Measurements from ENCODE around the gene MUC6.

Gene MUC6

GRCh38 chr11:1057806-1058205 lies 21.3 kb upstream of the MUC6 start:
- Histone ChIP-seq H2AFZ (ENCODE audit: low read depth, low read length) (no peak overlapping the region), H3K4ac (ENCODE audit: low read depth in 1 of 2, low read length in 2 of 2) (no peak overlapping the region), H2BK5ac (ENCODE audit: low read depth, low read length, poor library complexity, severe bottlenecking) (no peak overlapping the region), H3K23ac (ENCODE audit: low read length in 2 of 2) (no peak overlapping the region), H3K79me1 (replicated peaks; ENCODE audit: low read length, poor library complexity, severe bottlenecking) (no peaks in the 10 kb centered on the region), H3K36me3 (ENCODE audit: control insufficient read depth in 1 of 2, insufficient read depth in 2 of 2, low read depth in 1 of 2, low read length in 2 of 2) (peaks cover 0 to 2% of the 10 kb centered on the region in 2 experiments), H3K14ac (ENCODE audit: low read length in 2 of 2) (no peak overlapping the region), H3K4me3 (ENCODE audit: insufficient read depth in 1 of 2, low read depth in 1 of 2, low read length in 2 of 2) (no peak overlapping the region), H4K91ac (ENCODE audit: low read length) (no peak overlapping the region), H4K8ac (ENCODE audit: low read length) (no peak overlapping the region), H2BK120ac (ENCODE audit: low read depth, low read length) (no peak overlapping the region), H3K9ac (ENCODE audit: low read length) (no peak overlapping the region), H3K18ac (ENCODE audit: low read depth in 1 of 2, low read length in 2 of 2) (no peak overlapping the region), H2BK12ac (ENCODE audit: low read length in 2 of 2) (no peak overlapping the region), H3K27ac (ENCODE audit: low read length, poor library complexity, severe bottlenecking) (no peak overlapping the region), H3K4me2 (ENCODE audit: low read length, poor library complexity, severe bottlenecking) (no peak overlapping the region), H3K4me1 (ENCODE audit: control insufficient read depth, insufficient read depth, low read depth, low read length) (peaks cover 20% of the 10 kb centered on the region), H3K9me3 (ENCODE audit: control insufficient read depth, low read length) (peaks cover 10% of the 10 kb centered on the region), H3K27me3 (ENCODE audit: control insufficient read depth in 1 of 2, insufficient read depth in 1 of 2, low read length in 2 of 2) (peaks cover 26 to 47% of the 10 kb centered on the region in 2 experiments), H2AK5ac (ENCODE audit: low read length, severe bottlenecking) (no peak overlapping the region), H2BK15ac (ENCODE audit: low read depth, poor library complexity, severe bottlenecking) (no peak overlapping the region)
- no peak for DNase-seq
- WGBS = 92% methylated on average over 13 of the region's 16 CpGs

- no peak overlapping the region for H3K4me3 ChIP-seq (ENCODE audit: insufficient read depth in 1 of 2, low read depth in 1 of 2, low read length in 2 of 2)
- no peak overlapping the region for H3K4me2 ChIP-seq (ENCODE audit: low read length, poor library complexity, severe bottlenecking)
- no peak overlapping the region for H2BK15ac ChIP-seq (ENCODE audit: low read depth, poor library complexity, severe bottlenecking)
- H3K4me1 ChIP-seq (ENCODE audit: control insufficient read depth, insufficient read depth, low read depth, low read length) = peaks cover 23% of the 10 kb centered on the region
- H3K14ac ChIP-seq (ENCODE audit: low read length in 2 of 2) = no peak overlapping the region
- H3K79me1 ChIP-seq (replicated peaks; ENCODE audit: low read length, poor library complexity, severe bottlenecking) = no peaks in the 10 kb centered on the region
- H3K18ac ChIP-seq (ENCODE audit: low read depth in 1 of 2, low read length in 2 of 2) = no peak overlapping the region
- H2BK12ac ChIP-seq (ENCODE audit: low read length in 2 of 2) = no peak overlapping the region
- no peak overlapping the region for H2AFZ ChIP-seq (ENCODE audit: low read depth, low read length)
- H3K27me3 ChIP-seq (ENCODE audit: control insufficient read depth in 1 of 2, insufficient read depth in 1 of 2, low read length in 2 of 2) = peaks cover 16 to 63% of the 10 kb centered on the region in 2 experiments
- no peak for DNase-seq
- H2BK5ac ChIP-seq (ENCODE audit: low read depth, low read length, poor library complexity, severe bottlenecking) = no peak overlapping the region
- no peak overlapping the region for H3K9ac ChIP-seq (ENCODE audit: low read length)
- no peaks in the 10 kb centered on the region for H3K9me3 ChIP-seq (ENCODE audit: control insufficient read depth, low read length)
- no peak overlapping the region for H4K8ac ChIP-seq (ENCODE audit: low read length)
- H3K27ac ChIP-seq (ENCODE audit: low read length, poor library complexity, severe bottlenecking) = no peak overlapping the region
- no peak overlapping the region for H4K91ac ChIP-seq (ENCODE audit: low read length)
- no peak overlapping the region for H3K23ac ChIP-seq (ENCODE audit: low read length in 2 of 2)
- 92% methylated on average over 44 of the region's 46 CpGs for WGBS
- no peak overlapping the region for H2BK120ac ChIP-seq (ENCODE audit: low read depth, low read length)
- H3K4ac ChIP-seq (ENCODE audit: low read depth in 1 of 2, low read length in 2 of 2) = no peak overlapping the region
- H3K36me3 ChIP-seq (ENCODE audit: control insufficient read depth in 1 of 2, insufficient read depth in 2 of 2, low read depth in 1 of 2, low read length in 2 of 2) = peaks cover 0 to 2% of the 10 kb centered on the region in 2 experiments
- H2AK5ac ChIP-seq (ENCODE audit: low read length, severe bottlenecking) = no peak overlapping the region
Measured at GRCh38 chr11:1055990-1056771, 19.7 kb upstream of the MUC6 start.

- no peak overlapping the region for H3K4ac ChIP-seq (ENCODE audit: low read depth in 1 of 2, low read length in 2 of 2)
- H3K4me2 ChIP-seq (ENCODE audit: low read length, poor library complexity, severe bottlenecking) = no peak overlapping the region
- H3K9me3 ChIP-seq (ENCODE audit: control insufficient read depth, low read length) = no peaks in the 10 kb centered on the region
- H3K4me3 ChIP-seq (ENCODE audit: insufficient read depth in 1 of 2, low read depth in 1 of 2, low read length in 2 of 2) = no peak overlapping the region
- WGBS = 87% methylated on average over 16 of the region's 17 CpGs
- no peak overlapping the region for H2BK12ac ChIP-seq (ENCODE audit: low read length in 2 of 2)
- no peak overlapping the region for H2BK15ac ChIP-seq (ENCODE audit: low read depth, poor library complexity, severe bottlenecking)
- H2BK120ac ChIP-seq (ENCODE audit: low read depth, low read length) = no peak overlapping the region
- no peak for DNase-seq
- no peak overlapping the region for H4K91ac ChIP-seq (ENCODE audit: low read length)
- no peak overlapping the region for H4K8ac ChIP-seq (ENCODE audit: low read length)
- no peak overlapping the region for H2AK5ac ChIP-seq (ENCODE audit: low read length, severe bottlenecking)
- no peak overlapping the region for H3K27ac ChIP-seq (ENCODE audit: low read length, poor library complexity, severe bottlenecking)
- H3K23ac ChIP-seq (ENCODE audit: low read length in 2 of 2) = no peak overlapping the region
- no peak overlapping the region for H2AFZ ChIP-seq (ENCODE audit: low read depth, low read length)
- no peak overlapping the region for H2BK5ac ChIP-seq (ENCODE audit: low read depth, low read length, poor library complexity, severe bottlenecking)
- H3K79me1 ChIP-seq (replicated peaks; ENCODE audit: low read length, poor library complexity, severe bottlenecking) = no peaks in the 10 kb centered on the region
- H3K9ac ChIP-seq (ENCODE audit: low read length) = no peak overlapping the region
- H3K14ac ChIP-seq (ENCODE audit: low read length in 2 of 2) = no peak overlapping the region
- H3K27me3 ChIP-seq (ENCODE audit: control insufficient read depth in 1 of 2, insufficient read depth in 1 of 2, low read length in 2 of 2) = peaks cover 16 to 72% of the 10 kb centered on the region in 2 experiments
- no peaks in the 10 kb centered on the region for H3K36me3 ChIP-seq (ENCODE audit: control insufficient read depth in 1 of 2, insufficient read depth in 2 of 2, low read depth in 1 of 2, low read length in 2 of 2)
- H3K4me1 ChIP-seq (ENCODE audit: control insufficient read depth, insufficient read depth, low read depth, low read length) = peaks cover 25% of the 10 kb centered on the region
- H3K18ac ChIP-seq (ENCODE audit: low read depth in 1 of 2, low read length in 2 of 2) = no peak overlapping the region
Measured at GRCh38 chr11:1055109-1055703, 18.7 kb upstream of the MUC6 start.

Measured in mesenchymal stem cell (in vitro differentiated cells and primary cell).